K562 (cell line): ENCODE measurements around the gene TRDMT1. TPM values are rescaled to one million over a fixed set of nuclear protein-coding genes. Genes with fewer than 3 reads are reported as not detected.

Source experiments
- ATAC-seq: fragments of 200-7000 bp; cut with Tn5 transposase; 3 replicates; pipeline ENCODE4 v1.9.1; 2020; ENCODE audit warnings: moderate library complexity
- BruUV-seq: library from RNA; stranded (reverse); fragments of 400-500 nt; replicated peaks from 2 replicates; lab custom pipeline; 2021; lab: Mats Ljungman, UMichigan
- CTCF ChIA-PET: fragments of 300-600 bp; formaldehyde crosslinking; extraction: SDS; loops from one replicate; lab custom pipeline; 2021; ENCODE audit warnings: low intra/inter-chr PET ratio; lab: Yijun Ruan, JAX
- POLR2A ChIA-PET: fragments of 300-600, 350-650 bp; sonication (Branson Sonifier 250); formaldehyde crosslinking; extraction: SDS; loops from one replicate; lab custom pipeline; 2021; ENCODE audit warnings: antibody characterized with exemption, inconsistent platforms; lab: Yijun Ruan, JAX
- DNase-seq, 4 experiments: peaks; one replicate each; pipeline versions ENCODE4 v3.0.0 to v3.0.0-alpha.2; 2011 to 2018; ENCODE audit warnings: low spot score in 3 of 4, mixed read lengths in 3 of 4; ENCODE audit errors: extremely low read depth in 1 of 4
- FAIRE-seq: peaks from 2 replicates; lab custom pipeline; 2011; peaks lifted over from hg19 to GRCh38; lab: Jason Lieb, UNC
- H2AFZ ChIP-seq: 2 replicates; pipeline ENCODE4 v1.6.0; 2011; ENCODE audit warnings: low read depth, low read length, control low read depth, inconsistent platforms
- H3K27ac ChIP-seq: fragments of 200-600 bp; 3 replicates; pipeline ENCODE4 v1.8.0; 2011; ENCODE audit warnings: low read depth, mild to moderate bottlenecking, control low read depth, inconsistent platforms, low read length, moderate library complexity, mixed read lengths; ENCODE audit errors: extremely low read depth
- H3K27me3 ChIP-seq, 2 experiments: fragments of 300-600 bp in 1 of 2; 2 replicates in 1 of 2; 3 replicates in 1 of 2; pipeline versions ENCODE4 v1.6.0 to v1.8.0; 2011; ENCODE audit warnings: inconsistent platforms in 2 of 2, low read length in 2 of 2, mild to moderate bottlenecking in 1 of 2, mixed read lengths in 1 of 2, moderate library complexity in 1 of 2; ENCODE audit not compliant: control insufficient read depth in 2 of 2, insufficient read depth in 2 of 2
- H3K36me3 ChIP-seq: fragments of 300-600 bp; 3 replicates; pipeline ENCODE4 v1.8.0; 2011; ENCODE audit warnings: mild to moderate bottlenecking, low read length, inconsistent platforms; ENCODE audit not compliant: control insufficient read depth, insufficient read depth
- H3K4me1 ChIP-seq, 2 experiments: fragments of 200-600 bp in 1 of 2; replicated peaks in 1 of 2; 2 replicates in 1 of 2; 3 replicates in 1 of 2; pipeline versions ENCODE4 v1.5.1 to v1.8.0; 2011; ENCODE audit warnings: inconsistent platforms in 2 of 2, low read length in 2 of 2, mild to moderate bottlenecking in 1 of 2, mixed read lengths in 1 of 2, moderate library complexity in 1 of 2; ENCODE audit not compliant: control insufficient read depth in 2 of 2, insufficient read depth in 2 of 2
- H3K4me2 ChIP-seq: 2 replicates; pipeline ENCODE4 v1.6.1; 2011; ENCODE audit warnings: low read length, control low read depth, inconsistent platforms, mixed read lengths; ENCODE audit not compliant: insufficient read depth
- H3K4me3 ChIP-seq: fragments of 200-600 bp; sonication (generic), shearing (Covaris generic); 2 replicates; pipeline ENCODE4 v1.5.1; 2016; ENCODE audit warnings: control low read depth, inconsistent platforms
- H3K79me2 ChIP-seq: fragments of 200-600 bp; 3 replicates; pipeline ENCODE4 v1.8.0; 2011; ENCODE audit warnings: low read length, inconsistent platforms; ENCODE audit not compliant: control insufficient read depth, insufficient read depth
- H3K9ac ChIP-seq, 2 experiments: 2 replicates each; pipeline versions ENCODE4 v1.6.0 to v1.6.1; 2011; ENCODE audit warnings: low read depth in 2 of 2, low read length in 2 of 2, control low read depth in 1 of 2, inconsistent platforms in 1 of 2, mild to moderate bottlenecking in 1 of 2, mixed read lengths in 1 of 2; ENCODE audit not compliant: insufficient read depth in 1 of 2
- H3K9me1 ChIP-seq: one replicate; pipeline ENCODE4 v1.6.0; 2011; ENCODE audit warnings: inconsistent platforms, mild to moderate bottlenecking, low read length, moderate library complexity; ENCODE audit not compliant: control insufficient read depth, insufficient read depth
- H3K9me3 ChIP-seq: replicated peaks from 2 replicates; pipeline ENCODE4 v1.5.1; 2011; ENCODE audit warnings: low read depth, low read length, inconsistent platforms; ENCODE audit not compliant: control insufficient read depth, insufficient read depth
- H4K20me1 ChIP-seq: replicated peaks from 2 replicates; pipeline ENCODE4 v1.6.1; 2011; ENCODE audit warnings: low read length, inconsistent platforms, mixed read lengths; ENCODE audit not compliant: control insufficient read depth, insufficient read depth
- ADNP ChIP-seq: fragments of 200-800 bp; sonication (Bioruptor generic); IDR thresholded peaks from 2 replicates; pipeline ENCODE4 v1.6.1; 2016; ENCODE audit warnings: missing genetic modification characterization, missing compliant biosample characterization
- ARNT ChIP-seq, 2 experiments: fragments of 450-650 bp; IDR thresholded peaks; 2 replicates each; pipeline ENCODE4 v1.6.1; 2016; ENCODE audit warnings: mild to moderate bottlenecking in 1 of 2
- BRCA1 ChIP-seq, 2 experiments: fragments of 450-650 bp in 1 of 2; sonication (generic) in 1 of 2; formaldehyde crosslinking in 1 of 2; IDR thresholded peaks; 2 replicates each; pipeline versions ENCODE4 v1.5.0 to v1.6.1; 2017 to 2020; ENCODE audit warnings: mild to moderate bottlenecking in 1 of 2, missing genetic modification reagents in 1 of 2
- C11orf30 ChIP-seq: fragments of 450-650 bp; IDR thresholded peaks from 2 replicates; pipeline ENCODE4 v1.6.1; 2016; ENCODE audit warnings: low read depth, mild to moderate bottlenecking
- CCNT2 ChIP-seq: IDR thresholded peaks from 2 replicates; pipeline ENCODE4 v1.6.1; 2011; ENCODE audit warnings: borderline replicate concordance, low read depth, mild to moderate bottlenecking, moderate library complexity, mixed read lengths, low read length; ENCODE audit not compliant: insufficient read length; ENCODE audit errors: extremely low read depth
- ELF4 ChIP-seq: fragments of 450-650 bp; formaldehyde crosslinking; IDR thresholded peaks from 2 replicates; pipeline ENCODE4 v1.4.0; 2022; ENCODE audit warnings: missing genetic modification characterization
- ILF3 ChIP-seq: fragments of 450-650 bp; IDR thresholded peaks from 2 replicates; pipeline ENCODE4 v1.6.1; 2018; ENCODE audit warnings: antibody characterized with exemption, mild to moderate bottlenecking, moderate library complexity, borderline replicate concordance
- MEF2D ChIP-seq: conservative IDR thresholded peaks from 2 replicates; pipeline ENCODE4 v1.6.1; 2016; ENCODE audit warnings: low read depth, missing genetic modification characterization, missing compliant biosample characterization
- NFYB ChIP-seq: IDR thresholded peaks from 2 replicates; pipeline ENCODE4 v1.6.1; 2011; ENCODE audit warnings: mild to moderate bottlenecking, moderate library complexity; ENCODE audit not compliant: insufficient read length; ENCODE audit errors: extremely low read depth
- RUNX1 ChIP-seq: sonication (generic); IDR thresholded peaks from 2 replicates; pipeline ENCODE4 v1.6.1; 2016; ENCODE audit warnings: antibody characterized with exemption, low read depth
- SMAD4 ChIP-seq: fragments of 250-450 bp; sonication (Bioruptor Pico); conservative IDR thresholded peaks from 2 replicates; pipeline ENCODE4 v1.8.0; 2021; ENCODE audit warnings: inconsistent platforms, mild to moderate bottlenecking, moderate library complexity
- ZBTB17 ChIP-seq: fragments of 450-650 bp; formaldehyde crosslinking; IDR thresholded peaks from 2 replicates; pipeline ENCODE4 v1.4.0; 2020; ENCODE audit warnings: mild to moderate bottlenecking
- WGBS: fragments of 100-300 bp; shearing (Covaris generic); methylation state at CpG from one replicate; pipeline ENCODE4 v1.1.6; 2016; ENCODE audit warnings: low coverage, mixed read lengths; ENCODE audit not compliant: insufficient coverage; ENCODE audit errors: missing lambda C conversion rate; 5-methylcytosine and 5-hydroxymethylcytosine counted together
- in situ Hi-C: fragments of 300-500 bp; cut with MboI; formaldehyde crosslinking; loops from 4 replicates; pipeline ENCODE4 v1.15.0; 2018; ENCODE audit warnings: inconsistent platforms, mixed read lengths
- intact Hi-C: fragments of 100-400 bp; cut with micrococcal nuclease; formaldehyde crosslinking; loops from 2 replicates; pipeline ENCODE4 v1.14.2; 2022
- polyA plus RNA-seq, 8 experiments: library from polyadenylated mRNA; depleted of rRNA in 4 of 8; stranded (reverse) in 5 of 8; unstranded in 3 of 8; fragments of >200 nt; fragmentation: Nextera tagmentation in 2 of 8; fragmentation: Illumina TruSeq in 1 of 8; extraction: Ambion mirVana in 2 of 8; extraction: Trizol in 1 of 8; gene quantifications; 2 replicates each; pipeline versions ENCODE4 v1.2.1 to v1.2.3, GENCODE V29; 2011 to 2014; ENCODE audit warnings: inconsistent platforms in 1 of 8, missing spikeins in 1 of 8
- total RNA-seq, 7 experiments: library from RNA; depleted of rRNA in 6 of 7; stranded (reverse); fragments of >200 nt in 6 of 7; fragmentation: Illumina TruSeq in 2 of 7; extraction: Trizol in 2 of 7; gene quantifications; 2 replicates each; pipeline versions ENCODE4 v1.2.1 to v1.2.3, GENCODE V29; 2011 to 2021; ENCODE audit warnings: low replicate concordance in 1 of 7
- TF ChIP-seq, protein P1 (sequence below): fragments of 250-450 bp; sonication (Bioruptor Pico); IDR thresholded peaks from 2 replicates; pipeline ENCODE4 v1.8.0; 2021; ENCODE audit warnings: mild to moderate bottlenecking, moderate library complexity

Gene TRDMT1
- total and polyA plus RNA-seq, 9 of the 15 experiments (the other 6 are each of a cell fraction or from before 2014, with no cell fraction given), result 5.4 to 12.6 (median 9.3) TPM

- intact Hi-C loops (no loop called here), in situ Hi-C loops (no loop called here)
- Histone ChIP-seq H4K20me1 (no peaks in the 10 kb centered on the region), H2AFZ (peak overlapping the region; percentile 75; the same call in 1 of the 2 replicates), H3K4me1 (peaks cover 1 to 22% of the 10 kb centered on the region in 2 experiments), H3K79me2 (peaks cover 27% of the 10 kb centered on the region; the same call in 2 of the 3 replicates), H3K4me3 (no peak overlapping the region), H3K9me3 (no peaks in the 10 kb centered on the region), H3K4me2 (peak overlapping the region; percentile 65; the same call in 1 of the 2 replicates), H3K27ac (peak overlapping the region; percentile 53; the same call in 2 of the 3 replicates), H3K9ac (peak overlapping the region in 1 of 2 experiments; percentile 33; a peak in 2 of 4 replicates), H3K36me3 (no peaks in the 10 kb centered on the region), H3K27me3 (no peaks in the 10 kb centered on the region), H3K9me1 (no peaks in the 10 kb centered on the region)
- POLR2A ChIA-PET, result interaction anchor here (0.9 to 1.5 kb wide), 3 partner anchors 8 to 179 kb away, joined by 3 to 5 read pairs (median 3); no protein-coding TSS in a partner anchor
- 47% methylated on average over 2 of the region's 2 CpGs for WGBS
- no TSS peak for BruUV-seq
- DNase-seq (no peak), ATAC-seq (no peak), FAIRE-seq (no peak)
- TF ChIP-seq MEF2D (tag), result no peak
- CTCF ChIA-PET, result no interaction called here
Measured at GRCh38 chr10:17196045-17196444, 5.4 kb downstream of the TRDMT1 start.

DNA sequence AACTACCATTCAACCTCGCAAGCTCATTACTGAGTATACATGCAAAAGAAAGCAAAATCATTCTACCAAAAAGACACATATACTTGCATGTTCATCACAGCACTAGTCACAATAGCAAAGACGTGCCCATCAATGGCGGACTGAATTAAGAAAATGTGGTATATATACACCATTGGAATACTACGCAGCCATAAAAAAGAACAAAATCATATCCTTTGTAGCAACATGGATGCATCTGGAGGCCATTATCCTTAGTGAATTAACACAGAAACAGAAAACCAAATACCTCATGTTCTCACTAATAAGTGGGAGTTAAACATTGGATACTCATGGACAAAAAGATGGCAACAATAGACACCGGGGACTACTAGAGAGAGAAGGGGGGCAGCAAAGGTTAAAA, 6.4 kb downstream of the TRDMT1 start:
- intact Hi-C loops, result no loop called here
- WGBS, result 74% methylated on average over 5 of the region's 5 CpGs
- BruUV-seq, result no TSS peak
- no peak for TF ChIP-seq CCNT2
- no peak for TF ChIP-seq SMAD4 (CRISPR knock-in tag)
- no peak for TF ChIP-seq ILF3
- TF ChIP-seq ARNT (IDR thresholded peaks at IDR 0.05), result no peak
- no peak for TF ChIP-seq NFYB
- no peak for TF ChIP-seq BRCA1 (IDR thresholded peaks at IDR 0.05)
- TF ChIP-seq BRCA1 (CRISPR knock-in tag; IDR thresholded peaks at IDR 0.05), result no peak
- TF ChIP-seq ELF4 (CRISPR knock-in tag), result no peak
- TF ChIP-seq ADNP (tag), result peak; percentile 54; the same call in 1 of the 2 replicates
- no peak for TF ChIP-seq ZBTB17
- TF ChIP-seq, protein P1, sequence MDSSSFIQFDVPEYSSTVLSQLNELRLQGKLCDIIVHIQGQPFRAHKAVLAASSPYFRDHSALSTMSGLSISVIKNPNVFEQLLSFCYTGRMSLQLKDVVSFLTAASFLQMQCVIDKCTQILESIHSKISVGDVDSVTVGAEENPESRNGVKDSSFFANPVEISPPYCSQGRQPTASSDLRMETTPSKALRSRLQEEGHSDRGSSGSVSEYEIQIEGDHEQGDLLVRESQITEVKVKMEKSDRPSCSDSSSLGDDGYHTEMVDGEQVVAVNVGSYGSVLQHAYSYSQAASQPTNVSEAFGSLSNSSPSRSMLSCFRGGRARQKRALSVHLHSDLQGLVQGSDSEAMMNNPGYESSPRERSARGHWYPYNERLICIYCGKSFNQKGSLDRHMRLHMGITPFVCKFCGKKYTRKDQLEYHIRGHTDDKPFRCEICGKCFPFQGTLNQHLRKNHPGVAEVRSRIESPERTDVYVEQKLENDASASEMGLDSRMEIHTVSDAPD, result no peak
- no peak for TF ChIP-seq C11orf30
- no peak for TF ChIP-seq RUNX1

More for the DNA sequence above, 6.4 kb downstream of the TRDMT1 start:
- Histone ChIP-seq H3K9me1 (no peaks in the 10 kb centered on the region), H3K27me3 (no peaks in the 10 kb centered on the region), H3K27ac (no peak overlapping the region), H4K20me1 (no peaks in the 10 kb centered on the region), H3K4me1 (peaks cover 0 to 22% of the 10 kb centered on the region in 2 experiments; a peak in 4 of 5 replicates), H3K36me3 (no peaks in the 10 kb centered on the region), H3K4me3 (no peak overlapping the region), H2AFZ (no peak overlapping the region), H3K9me3 (no peaks in the 10 kb centered on the region), H3K4me2 (no peak overlapping the region), H3K9ac (no peak overlapping the region), H3K79me2 (peaks cover 17% of the 10 kb centered on the region; the same call in 2 of the 3 replicates)
- ATAC-seq (no peak), DNase-seq (no peak), FAIRE-seq (no peak)
- ChIA-PET POLR2A (interaction anchor here (0.7 kb wide), 1 partner anchor 11 kb away, joined by 3 read pairs; no protein-coding TSS in a partner anchor), CTCF (no interaction called here)
- in situ Hi-C loops, result no loop called here
